AG04450 (cell line): ENCODE data around the gene CDADC1. TPM values are rescaled to one million over a fixed set of nuclear protein-coding genes. Genes with fewer than 3 reads are reported as not detected.

Experiments
- CTCF ChIA-PET: fragments of 300-600, 350-600 bp; formaldehyde crosslinking; extraction: SDS; loops from one replicate; lab custom pipeline; 2022; ENCODE audit warnings: antibody characterized with exemption, inconsistent platforms; lab: Charles Lee
- POLR2A ChIA-PET: fragments of 350-600 bp; formaldehyde crosslinking; extraction: SDS; loops from one replicate; lab custom pipeline; 2021; ENCODE audit warnings: antibody characterized with exemption, inconsistent platforms; lab: Yijun Ruan, JAX
- DNase-seq: peaks from one replicate; pipeline ENCODE4 v3.0.0-alpha.2; 2011; ENCODE audit warnings: low read depth, low spot score
- H3K27ac ChIP-seq: one replicate; pipeline ENCODE4 v1.5.1; 2012; ENCODE audit warnings: low read depth, low read length, control low read depth
- H3K27me3 ChIP-seq: one replicate; pipeline ENCODE4 v1.6.0; 2012; ENCODE audit warnings: low read length; ENCODE audit not compliant: control insufficient read depth, insufficient read depth
- H3K4me3 ChIP-seq: 2 replicates; pipeline ENCODE4 v1.5.1; 2011; ENCODE audit warnings: mild to moderate bottlenecking, low read depth, low read length, control low read depth
- H3K9me3 ChIP-seq: 2 replicates; pipeline ENCODE4 v1.5.1; 2012; ENCODE audit warnings: low read length; ENCODE audit not compliant: control insufficient read depth, insufficient read depth
- CTCF ChIP-seq: IDR thresholded peaks from 2 replicates; pipeline ENCODE4 v1.5.1; 2011; ENCODE audit warnings: low read depth, low read length, control low read depth, inconsistent platforms
- polyA plus RNA-seq: library from polyadenylated mRNA; depleted of rRNA; stranded (reverse); fragments of >200 nt; gene quantifications from 2 replicates; pipeline ENCODE4 v1.2.3, GENCODE V29; 2011

Gene CDADC1
- polyA plus RNA-seq, 1 experiment, result 6.4 TPM

- H3K27me3 ChIP-seq, result peaks cover 58% of the 10 kb centered on the region
- H3K4me3 ChIP-seq, result no peak overlapping the region
- no peak for DNase-seq
- ChIA-PET CTCF (interaction anchor here (1.3 kb wide), 1 partner anchor 62 kb away, joined by 4 read pairs; no protein-coding TSS in a partner anchor), POLR2A (no interaction called here)
- TF ChIP-seq CTCF, result no peak
- no peak overlapping the region for H3K27ac ChIP-seq
- peaks cover 4% of the 10 kb centered on the region; the same call in 1 of the 2 replicates for H3K9me3 ChIP-seq
Observed at GRCh38 chr13:49218493-49219051, 29.2 kb upstream of the CDADC1 start.

DNA sequence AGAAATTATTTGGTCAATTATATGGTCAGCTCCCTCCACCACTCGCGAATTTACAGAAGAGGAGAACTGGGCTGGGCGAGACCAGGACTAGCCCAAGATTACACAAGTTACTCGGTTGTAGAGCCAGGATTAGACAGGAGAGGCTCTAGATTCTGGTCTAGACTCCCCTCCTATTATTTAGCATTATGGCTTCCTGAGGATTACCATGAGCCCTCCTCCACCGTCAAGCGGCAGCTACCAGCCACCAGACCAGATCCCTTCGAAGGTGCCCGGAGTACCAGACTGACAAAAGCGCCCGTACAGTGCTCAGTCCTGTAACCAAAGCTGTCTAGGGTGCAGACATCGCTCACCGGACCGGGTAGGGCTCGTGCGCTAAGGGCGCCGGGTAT lies 28.1 kb upstream of the CDADC1 start:
- H3K27me3 ChIP-seq, result peaks cover 66% of the 10 kb centered on the region
- DNase-seq, result no peak
- no peak overlapping the region for H3K27ac ChIP-seq
- H3K9me3 ChIP-seq, result peaks cover 4% of the 10 kb centered on the region; the same call in 1 of the 2 replicates
- ChIA-PET POLR2A (no interaction called here), CTCF (interaction anchor here (0.6 to 1.3 kb wide), 2 partner anchors 10 to 61 kb away, joined by 3 to 4 read pairs; no protein-coding TSS in a partner anchor)
- no peak for TF ChIP-seq CTCF
- peak overlapping the region; percentile 36 for H3K4me3 ChIP-seq

DNA sequence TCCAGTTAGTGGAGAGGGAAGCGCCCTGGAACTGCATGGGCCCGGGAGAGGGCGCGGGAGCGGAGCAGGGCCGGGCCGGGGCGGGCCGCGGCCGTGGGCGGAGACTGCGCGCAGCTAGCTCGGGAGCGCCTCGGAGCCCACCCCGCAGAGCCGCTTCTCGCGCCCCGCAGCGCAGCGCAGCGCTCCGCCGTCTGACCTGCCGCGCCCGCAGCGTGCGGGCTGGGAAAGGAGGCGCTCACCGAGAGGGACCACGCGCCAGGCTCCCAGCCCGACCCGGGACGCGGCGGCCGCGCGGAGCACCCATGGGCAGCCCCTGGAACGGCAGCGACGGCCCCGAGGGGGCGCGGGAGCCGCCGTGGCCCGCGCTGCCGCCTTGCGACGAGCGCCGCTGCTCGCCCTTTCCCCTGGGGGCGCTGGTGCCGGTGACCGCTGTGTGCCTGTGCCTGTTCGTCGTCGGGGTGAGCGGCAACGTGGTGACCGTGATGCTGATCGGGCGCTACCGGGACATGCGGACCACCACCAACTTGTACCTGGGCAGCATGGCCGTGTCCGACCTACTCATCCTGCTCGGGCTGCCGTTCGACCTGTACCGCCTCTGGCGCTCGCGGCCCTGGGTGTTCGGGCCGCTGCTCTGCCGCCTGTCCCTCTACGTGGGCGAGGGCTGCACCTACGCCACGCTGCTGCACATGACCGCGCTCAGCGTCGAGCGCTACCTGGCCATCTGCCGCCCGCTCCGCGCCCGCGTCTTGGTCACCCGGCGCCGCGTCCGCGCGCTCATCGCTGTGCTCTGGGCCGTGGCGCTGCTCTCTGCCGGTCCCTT lies 27.5 kb upstream of the CDADC1 start, which contains the start of gene MLNR:
Gene MLNR, plus strand, starts transcription at position 303 of the 820 bp plus-strand sequence. Its CDS starts 0 bp downstream, at position 303.
- CTCF ChIA-PET, result interaction anchor here (0.6 to 1.3 kb wide), 3 partner anchors 10 to 61 kb away, joined by 3 to 4 read pairs (median 4); no protein-coding TSS in a partner anchor
- POLR2A ChIA-PET, result no interaction called here
- H3K27me3 ChIP-seq, result peaks cover 68% of the 10 kb centered on the region
- peaks cover 4% of the 10 kb centered on the region; the same call in 1 of the 2 replicates for H3K9me3 ChIP-seq
- no peak for DNase-seq
- peak within 1 kb of the TSS; percentile 36 for H3K4me3 ChIP-seq
- H3K27ac ChIP-seq, result no peak within 1 kb of the TSS
- TF ChIP-seq CTCF, result no peak; the same call in 1 of the 2 replicates

DNA sequence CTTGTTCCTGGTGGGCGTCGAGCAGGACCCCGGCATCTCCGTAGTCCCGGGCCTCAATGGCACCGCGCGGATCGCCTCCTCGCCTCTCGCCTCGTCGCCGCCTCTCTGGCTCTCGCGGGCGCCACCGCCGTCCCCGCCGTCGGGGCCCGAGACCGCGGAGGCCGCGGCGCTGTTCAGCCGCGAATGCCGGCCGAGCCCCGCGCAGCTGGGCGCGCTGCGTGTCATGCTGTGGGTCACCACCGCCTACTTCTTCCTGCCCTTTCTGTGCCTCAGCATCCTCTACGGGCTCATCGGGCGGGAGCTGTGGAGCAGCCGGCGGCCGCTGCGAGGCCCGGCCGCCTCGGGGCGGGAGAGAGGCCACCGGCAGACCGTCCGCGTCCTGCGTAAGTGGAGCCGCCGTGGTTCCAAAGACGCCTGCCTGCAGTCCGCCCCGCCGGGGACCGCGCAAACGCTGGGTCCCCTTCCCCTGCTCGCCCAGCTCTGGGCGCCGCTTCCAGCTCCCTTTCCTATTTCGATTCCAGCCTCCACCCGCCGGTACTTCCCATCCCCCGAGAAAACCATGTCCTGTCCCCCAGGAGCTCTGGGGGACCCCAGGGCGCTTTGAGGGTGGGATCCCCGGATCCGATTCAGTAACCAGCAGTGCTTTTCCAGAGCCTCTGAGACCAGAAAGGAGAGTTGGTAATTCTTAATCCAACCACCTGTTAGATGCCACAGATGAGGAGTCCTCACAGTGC lies 26.7 kb upstream of the CDADC1 start:
- Histone ChIP-seq H3K9me3 (peaks cover 4% of the 10 kb centered on the region; the same call in 1 of the 2 replicates), H3K27me3 (peaks cover 73% of the 10 kb centered on the region), H3K4me3 (peak overlapping the region; percentile 22; the same call in 1 of the 2 replicates), H3K27ac (no peak overlapping the region)
- POLR2A ChIA-PET, result no interaction called here
- CTCF ChIA-PET, result interaction anchor here (0.6 to 1.3 kb wide), 3 partner anchors 17 to 60 kb away, joined by 3 to 6 read pairs (median 4); no protein-coding TSS in a partner anchor
- no peak for DNase-seq
- no peak for TF ChIP-seq CTCF
